HepG2 (cell line): Measurements from ENCODE around the gene VAMP2. TPM values are rescaled to one million over a fixed set of nuclear protein-coding genes. Genes with fewer than 3 reads are reported as not detected.

Source experiments
- ADNP ChIP-seq: sonication (generic); formaldehyde crosslinking; IDR thresholded peaks from 2 replicates; pipeline ENCODE4 v1.4.0; 2020; ENCODE audit warnings: missing genetic modification reagents
- ASH2L ChIP-seq: fragments of 300-600, 200-600 bp; sonication (generic); IDR thresholded peaks from 2 replicates; pipeline ENCODE4 v1.7.0; 2017; ENCODE audit warnings: low read depth, mild to moderate bottlenecking, moderate library complexity, mixed read lengths, low read length; ENCODE audit not compliant: insufficient read length
- ATF7 ChIP-seq, 2 experiments: fragments of 450-650 bp in 1 of 2; sonication (generic) in 1 of 2; formaldehyde crosslinking in 1 of 2; IDR thresholded peaks; 2 replicates each; pipeline versions ENCODE4 v1.4.0 to v1.6.1; 2016 to 2020; ENCODE audit warnings: antibody characterized with exemption in 1 of 2, mild to moderate bottlenecking in 1 of 2, missing genetic modification reagents in 1 of 2
- CBX1 ChIP-seq: IDR thresholded peaks from one replicate; pipeline ENCODE4 v1.6.1; 2016; ENCODE audit warnings: antibody characterized with exemption, low read depth
- CENPT ChIP-seq: sonication (generic); formaldehyde crosslinking; IDR thresholded peaks from 2 replicates; pipeline ENCODE4 v1.8.0; 2022; ENCODE audit warnings: low read depth, mild to moderate bottlenecking, moderate library complexity, missing genetic modification reagents
- HNF4A ChIP-seq: sonication (generic); formaldehyde crosslinking; IDR thresholded peaks from 2 replicates; pipeline ENCODE4 v1.4.0; 2020; ENCODE audit warnings: missing genetic modification reagents
- KDM1A ChIP-seq: IDR thresholded peaks from 2 replicates; pipeline ENCODE4 v1.6.1; 2016; ENCODE audit warnings: missing compliant biosample characterization
- MTF1 ChIP-seq: sonication (generic); formaldehyde crosslinking; IDR thresholded peaks from 2 replicates; pipeline ENCODE4 v1.5.0; 2020; ENCODE audit warnings: missing genetic modification reagents
- MYC ChIP-seq: sonication (generic); formaldehyde crosslinking; IDR thresholded peaks from 2 replicates; pipeline ENCODE4 v1.9.0; 2021; ENCODE audit warnings: missing genetic modification reagents, borderline replicate concordance
- ZBTB38 ChIP-seq: sonication (generic); formaldehyde crosslinking; IDR thresholded peaks from 2 replicates; pipeline ENCODE4 v1.5.1; 2020; ENCODE audit warnings: mild to moderate bottlenecking, missing genetic modification reagents
- ZFP36 ChIP-seq: fragments of 150-350 bp; IDR thresholded peaks from 2 replicates; pipeline ENCODE4 v1.6.1; 2018; ENCODE audit warnings: borderline replicate concordance, low read length, low read depth; ENCODE audit not compliant: partially characterized antibody
- ZFP36L2 ChIP-seq: sonication (generic); formaldehyde crosslinking; IDR thresholded peaks from 2 replicates; pipeline ENCODE4 v1.4.0; 2020; ENCODE audit warnings: missing genetic modification reagents
- ZNF224 ChIP-seq: sonication (generic); formaldehyde crosslinking; IDR thresholded peaks from 2 replicates; pipeline ENCODE4 v1.5.0; 2020; ENCODE audit warnings: mild to moderate bottlenecking, missing genetic modification reagents
- ZNF232 ChIP-seq: sonication (generic); formaldehyde crosslinking; IDR thresholded peaks from 2 replicates; pipeline ENCODE4 v1.4.0; 2020; ENCODE audit warnings: missing genetic modification reagents, borderline replicate concordance
- ZNF678 ChIP-seq: sonication (generic); formaldehyde crosslinking; IDR thresholded peaks from 2 replicates; pipeline ENCODE4 v1.4.0; 2020; ENCODE audit warnings: mild to moderate bottlenecking, missing genetic modification reagents
- ZNF788 ChIP-seq: sonication (generic); formaldehyde crosslinking; IDR thresholded peaks from 2 replicates; pipeline ENCODE4 v1.5.0; 2020; ENCODE audit warnings: mild to moderate bottlenecking, missing genetic modification reagents, borderline replicate concordance
- polyA plus RNA-seq, 8 experiments: library from polyadenylated mRNA; depleted of rRNA in 3 of 8; stranded (reverse) in 7 of 8; unstranded in 1 of 8; fragments of >200 nt; fragmentation: Illumina TruSeq in 4 of 8; extraction: Trizol in 4 of 8; gene quantifications; 2 replicates each; pipeline versions ENCODE4 v1.2.1 to v1.2.3, GENCODE V29; 2011 to 2016; ENCODE audit warnings: low read depth in 4 of 8, missing spikeins in 1 of 8, mixed read lengths in 1 of 8; ENCODE audit not compliant: insufficient read depth in 1 of 8
- total RNA-seq, 5 experiments: library from RNA; depleted of rRNA; stranded (reverse); fragments of >200 nt; fragmentation: Illumina TruSeq; extraction: Trizol; gene quantifications; 2 replicates each; pipeline ENCODE4 v1.2.3, GENCODE V29; 2016; ENCODE audit warnings: low read depth in 1 of 5
- TF ChIP-seq, protein P1 (sequence below): sonication (generic); formaldehyde crosslinking; IDR thresholded peaks from 2 replicates; pipeline ENCODE4 v1.4.0; 2020; ENCODE audit warnings: missing genetic modification reagents
- TF ChIP-seq, protein P2 (sequence below): sonication (generic); formaldehyde crosslinking; IDR thresholded peaks from 2 replicates; pipeline ENCODE4 v1.8.0; 2022; ENCODE audit warnings: missing genetic modification reagents, mild to moderate bottlenecking, moderate library complexity, borderline replicate concordance
- TF ChIP-seq, protein P3 (sequence below), 2 experiments: IDR thresholded peaks; 2 replicates each; pipeline ENCODE4 v1.6.1; 2011 to 2012; ENCODE audit warnings: low read length in 2 of 2, borderline replicate concordance in 1 of 2, low read depth in 1 of 2, mild to moderate bottlenecking in 1 of 2, moderate library complexity in 1 of 2

Gene VAMP2
- total and polyA plus RNA-seq, 2 of the 13 experiments (the other 11 are each of a cell fraction or from before 2014, with no cell fraction given), result 3.9 to 17.2 TPM

DNA sequence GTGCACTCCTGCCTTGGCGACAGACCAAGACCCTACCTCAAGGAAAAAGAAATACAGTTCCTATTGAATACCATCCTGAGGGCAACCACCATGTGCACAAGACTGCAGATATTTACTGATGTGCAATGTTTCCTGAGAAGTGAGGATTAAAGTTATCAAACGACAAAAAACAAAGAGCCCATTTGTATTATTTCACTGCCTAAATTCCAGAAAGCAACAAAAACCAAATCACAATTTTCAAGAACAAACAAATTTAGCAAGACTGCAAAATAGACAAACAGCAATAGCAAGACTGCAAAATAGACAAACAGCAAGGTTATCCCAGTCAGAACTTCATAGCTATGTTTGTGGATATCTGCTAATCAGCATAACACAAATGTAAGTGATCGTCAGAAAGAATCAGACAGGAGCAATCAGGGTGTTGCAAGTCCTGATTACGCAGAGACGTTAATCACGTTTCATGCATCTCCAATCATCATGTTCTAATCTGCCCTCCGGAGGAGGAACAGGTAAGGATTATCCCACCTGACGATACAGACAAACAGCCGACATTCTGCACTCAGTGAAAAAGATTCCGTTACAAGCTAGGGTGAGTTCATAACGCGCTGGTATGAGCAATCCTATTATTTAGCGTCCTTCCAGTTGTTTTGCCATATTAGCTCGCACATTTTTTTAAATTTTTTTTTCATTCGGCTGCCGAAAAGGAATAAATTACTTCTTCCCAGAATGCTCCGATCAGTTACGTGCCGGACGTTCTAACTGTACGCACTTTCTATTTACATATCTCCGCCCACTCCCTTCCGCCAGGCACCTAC is 10.5 kb upstream of the VAMP2 start (continued):
- TF ChIP-seq, protein P1, sequence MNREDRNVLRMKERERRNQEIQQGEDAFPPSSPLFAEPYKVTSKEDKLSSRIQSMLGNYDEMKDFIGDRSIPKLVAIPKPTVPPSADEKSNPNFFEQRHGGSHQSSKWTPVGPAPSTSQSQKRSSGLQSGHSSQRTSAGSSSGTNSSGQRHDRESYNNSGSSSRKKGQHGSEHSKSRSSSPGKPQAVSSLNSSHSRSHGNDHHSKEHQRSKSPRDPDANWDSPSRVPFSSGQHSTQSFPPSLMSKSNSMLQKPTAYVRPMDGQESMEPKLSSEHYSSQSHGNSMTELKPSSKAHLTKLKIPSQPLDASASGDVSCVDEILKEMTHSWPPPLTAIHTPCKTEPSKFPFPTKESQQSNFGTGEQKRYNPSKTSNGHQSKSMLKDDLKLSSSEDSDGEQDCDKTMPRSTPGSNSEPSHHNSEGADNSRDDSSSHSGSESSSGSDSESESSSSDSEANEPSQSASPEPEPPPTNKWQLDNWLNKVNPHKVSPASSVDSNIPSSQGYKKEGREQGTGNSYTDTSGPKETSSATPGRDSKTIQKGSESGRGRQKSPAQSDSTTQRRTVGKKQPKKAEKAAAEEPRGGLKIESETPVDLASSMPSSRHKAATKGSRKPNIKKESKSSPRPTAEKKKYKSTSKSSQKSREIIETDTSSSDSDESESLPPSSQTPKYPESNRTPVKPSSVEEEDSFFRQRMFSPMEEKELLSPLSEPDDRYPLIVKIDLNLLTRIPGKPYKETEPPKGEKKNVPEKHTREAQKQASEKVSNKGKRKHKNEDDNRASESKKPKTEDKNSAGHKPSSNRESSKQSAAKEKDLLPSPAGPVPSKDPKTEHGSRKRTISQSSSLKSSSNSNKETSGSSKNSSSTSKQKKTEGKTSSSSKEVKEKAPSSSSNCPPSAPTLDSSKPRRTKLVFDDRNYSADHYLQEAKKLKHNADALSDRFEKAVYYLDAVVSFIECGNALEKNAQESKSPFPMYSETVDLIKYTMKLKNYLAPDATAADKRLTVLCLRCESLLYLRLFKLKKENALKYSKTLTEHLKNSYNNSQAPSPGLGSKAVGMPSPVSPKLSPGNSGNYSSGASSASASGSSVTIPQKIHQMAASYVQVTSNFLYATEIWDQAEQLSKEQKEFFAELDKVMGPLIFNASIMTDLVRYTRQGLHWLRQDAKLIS, result peak; percentile 100
- TF ChIP-seq CBX1 (peak; percentile 100), ZNF678 (CRISPR knock-in tag) (no peak), ZNF788 (CRISPR knock-in tag) (peak; percentile 82; the same call in 1 of the 2 replicates), ZNF232 (CRISPR knock-in tag) (peak; percentile 96), ZBTB38 (no peak), ZNF224 (no peak), ASH2L (peak; percentile 67), CENPT (CRISPR knock-in tag) (peak; percentile 94), MYC (peak; percentile 49; the same call in 1 of the 2 replicates), HNF4A (CRISPR knock-in tag) (peak; percentile 60), ADNP (CRISPR knock-in tag) (no peak), ZFP36 (no peak), ZFP36L2 (CRISPR knock-in tag) (peak; percentile 83; the same call in 1 of the 2 replicates), MTF1 (peak; percentile 90; the same call in 1 of the 2 replicates), ATF7 (IDR thresholded peaks at IDR 0.05) (peak; percentile 45; the same call in 1 of the 2 replicates), ATF7 (CRISPR knock-in tag; IDR thresholded peaks at IDR 0.05) (no peak; the same call in 1 of the 2 replicates), KDM1A (CRISPR knock-in tag) (no peak)
- TF ChIP-seq, protein P2, sequence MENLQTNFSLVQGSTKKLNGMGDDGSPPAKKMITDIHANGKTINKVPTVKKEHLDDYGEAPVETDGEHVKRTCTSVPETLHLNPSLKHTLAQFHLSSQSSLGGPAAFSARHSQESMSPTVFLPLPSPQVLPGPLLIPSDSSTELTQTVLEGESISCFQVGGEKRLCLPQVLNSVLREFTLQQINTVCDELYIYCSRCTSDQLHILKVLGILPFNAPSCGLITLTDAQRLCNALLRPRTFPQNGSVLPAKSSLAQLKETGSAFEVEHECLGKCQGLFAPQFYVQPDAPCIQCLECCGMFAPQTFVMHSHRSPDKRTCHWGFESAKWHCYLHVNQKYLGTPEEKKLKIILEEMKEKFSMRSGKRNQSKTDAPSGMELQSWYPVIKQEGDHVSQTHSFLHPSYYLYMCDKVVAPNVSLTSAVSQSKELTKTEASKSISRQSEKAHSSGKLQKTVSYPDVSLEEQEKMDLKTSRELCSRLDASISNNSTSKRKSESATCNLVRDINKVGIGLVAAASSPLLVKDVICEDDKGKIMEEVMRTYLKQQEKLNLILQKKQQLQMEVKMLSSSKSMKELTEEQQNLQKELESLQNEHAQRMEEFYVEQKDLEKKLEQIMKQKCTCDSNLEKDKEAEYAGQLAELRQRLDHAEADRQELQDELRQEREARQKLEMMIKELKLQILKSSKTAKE (CRISPR knock-in tag), result peak; percentile 16; the same call in 1 of the 2 replicates
- TF ChIP-seq, protein P3, sequence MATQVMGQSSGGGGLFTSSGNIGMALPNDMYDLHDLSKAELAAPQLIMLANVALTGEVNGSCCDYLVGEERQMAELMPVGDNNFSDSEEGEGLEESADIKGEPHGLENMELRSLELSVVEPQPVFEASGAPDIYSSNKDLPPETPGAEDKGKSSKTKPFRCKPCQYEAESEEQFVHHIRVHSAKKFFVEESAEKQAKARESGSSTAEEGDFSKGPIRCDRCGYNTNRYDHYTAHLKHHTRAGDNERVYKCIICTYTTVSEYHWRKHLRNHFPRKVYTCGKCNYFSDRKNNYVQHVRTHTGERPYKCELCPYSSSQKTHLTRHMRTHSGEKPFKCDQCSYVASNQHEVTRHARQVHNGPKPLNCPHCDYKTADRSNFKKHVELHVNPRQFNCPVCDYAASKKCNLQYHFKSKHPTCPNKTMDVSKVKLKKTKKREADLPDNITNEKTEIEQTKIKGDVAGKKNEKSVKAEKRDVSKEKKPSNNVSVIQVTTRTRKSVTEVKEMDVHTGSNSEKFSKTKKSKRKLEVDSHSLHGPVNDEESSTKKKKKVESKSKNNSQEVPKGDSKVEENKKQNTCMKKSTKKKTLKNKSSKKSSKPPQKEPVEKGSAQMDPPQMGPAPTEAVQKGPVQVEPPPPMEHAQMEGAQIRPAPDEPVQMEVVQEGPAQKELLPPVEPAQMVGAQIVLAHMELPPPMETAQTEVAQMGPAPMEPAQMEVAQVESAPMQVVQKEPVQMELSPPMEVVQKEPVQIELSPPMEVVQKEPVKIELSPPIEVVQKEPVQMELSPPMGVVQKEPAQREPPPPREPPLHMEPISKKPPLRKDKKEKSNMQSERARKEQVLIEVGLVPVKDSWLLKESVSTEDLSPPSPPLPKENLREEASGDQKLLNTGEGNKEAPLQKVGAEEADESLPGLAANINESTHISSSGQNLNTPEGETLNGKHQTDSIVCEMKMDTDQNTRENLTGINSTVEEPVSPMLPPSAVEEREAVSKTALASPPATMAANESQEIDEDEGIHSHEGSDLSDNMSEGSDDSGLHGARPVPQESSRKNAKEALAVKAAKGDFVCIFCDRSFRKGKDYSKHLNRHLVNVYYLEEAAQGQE (IDR thresholded peaks at IDR 0.05; ENCODE audit: borderline replicate concordance in 1 of 2, low read depth in 1 of 2, low read length in 2 of 2), result peak in 1 of 2 experiments; percentile 73; a peak in 1 of 4 replicates
